CD14-positive monocyte (primary cell): ENCODE data around the gene OPA1. TPM values are rescaled to one million over a fixed set of nuclear protein-coding genes. Genes with fewer than 3 reads are reported as not detected.

Experiments
- DNase-seq, 3 donors: peaks; one replicate each; pipeline ENCODE4 v3.0.0-alpha.2; 2011 to 2022
- H2AFZ ChIP-seq: 2 replicates; pipeline ENCODE4 v1.6.0; 2012; ENCODE audit warnings: mild to moderate bottlenecking, low read depth, low read length, inconsistent platforms; ENCODE audit not compliant: insufficient read depth, poor library complexity, severe bottlenecking
- H3K27ac ChIP-seq, 2 donors: 1 replicate in 1 of 2; 2 replicates in 1 of 2; pipeline ENCODE4 v1.5.1; 2012 to 2013; ENCODE audit warnings: low read length in 2 of 2, control low read depth in 1 of 2, inconsistent platforms in 1 of 2, low read depth in 1 of 2, mild to moderate bottlenecking in 1 of 2
- H3K27me3 ChIP-seq, 2 donors: one replicate each; pipeline versions ENCODE4 v1.6.0 to v1.6.1; 2011 to 2013; ENCODE audit warnings: low read length in 2 of 2; ENCODE audit not compliant: control insufficient read depth in 2 of 2, insufficient read depth in 2 of 2
- H3K36me3 ChIP-seq, 2 donors: replicated peaks in 1 of 2; 1 replicate in 1 of 2; 2 replicates in 1 of 2; pipeline versions ENCODE4 v1.5.1 to v1.6.1; 2012 to 2013; ENCODE audit warnings: low read length in 2 of 2, control low read depth in 1 of 2, inconsistent platforms in 1 of 2, mild to moderate bottlenecking in 1 of 2; ENCODE audit not compliant: insufficient read depth in 2 of 2, control insufficient read depth in 1 of 2
- H3K4me1 ChIP-seq, 2 donors: 1 replicate in 1 of 2; 2 replicates in 1 of 2; pipeline versions ENCODE4 v1.5.1 to v1.6.1; 2012 to 2013; ENCODE audit warnings: low read length in 2 of 2, control low read depth in 1 of 2, inconsistent platforms in 1 of 2, mild to moderate bottlenecking in 1 of 2, moderate library complexity in 1 of 2; ENCODE audit not compliant: insufficient read depth in 2 of 2, control insufficient read depth in 1 of 2
- H3K4me2 ChIP-seq: replicated peaks from 2 replicates; pipeline ENCODE3; 2012; ENCODE audit warnings: low read length, moderate library complexity, mild to moderate bottlenecking; ENCODE audit not compliant: poor library complexity, severe bottlenecking; ENCODE audit errors: extremely low read depth
- H3K4me3 ChIP-seq, 3 experiments: fragments of 200-600 bp in 1 of 3; sonication (generic) in 1 of 3; replicated peaks in 1 of 3; 1 replicate in 2 of 3; 2 replicates in 1 of 3; pipeline ENCODE4 v1.5.1; 2011 to 2013; ENCODE audit warnings: low read length in 3 of 3, mild to moderate bottlenecking in 3 of 3, control low read depth in 2 of 3, low read depth in 2 of 3, inconsistent platforms in 1 of 3, moderate library complexity in 1 of 3
- H3K79me2 ChIP-seq: 2 replicates; pipeline ENCODE4 v1.6.0; 2012; ENCODE audit warnings: mild to moderate bottlenecking, control low read depth, inconsistent platforms, low read length, moderate library complexity; ENCODE audit not compliant: insufficient read depth
- H3K9ac ChIP-seq: 2 replicates; pipeline ENCODE4 v1.6.0; 2017; ENCODE audit warnings: low read length, mild to moderate bottlenecking; ENCODE audit not compliant: insufficient read depth, poor library complexity, severe bottlenecking
- H3K9me3 ChIP-seq, 2 donors: replicated peaks in 1 of 2; 1 replicate in 1 of 2; 2 replicates in 1 of 2; pipeline versions ENCODE4 v1.5.1 to v1.6.1; 2012 to 2013; ENCODE audit warnings: low read length in 2 of 2, control low read depth in 1 of 2; ENCODE audit not compliant: control insufficient read depth in 1 of 2, insufficient read depth in 1 of 2
- H4K20me1 ChIP-seq: 2 replicates; pipeline ENCODE4 v1.6.0; 2012; ENCODE audit warnings: mild to moderate bottlenecking, low read length, control low read depth, moderate library complexity; ENCODE audit not compliant: insufficient read depth
- H3K27ac Mint-ChIP-seq, 7 donors: one replicate each; pipeline ENCODE4 v1.8.0; 2020; ENCODE audit warnings: mild to moderate bottlenecking in 7 of 7, mixed read lengths in 7 of 7, moderate library complexity in 6 of 7, inconsistent platforms in 2 of 7
- H3K27me3 Mint-ChIP-seq, 3 donors: one replicate each; pipeline ENCODE4 v1.8.0; 2021 to 2022; ENCODE audit warnings: low read depth in 3 of 3, mild to moderate bottlenecking in 3 of 3, mixed read lengths in 3 of 3, moderate library complexity in 3 of 3, inconsistent platforms in 1 of 3
- H3K36me3 Mint-ChIP-seq, 2 donors: one replicate each; pipeline ENCODE4 v1.8.0; 2020; ENCODE audit warnings: mixed read lengths in 2 of 2, inconsistent platforms in 1 of 2, mild to moderate bottlenecking in 1 of 2
- H3K4me1 Mint-ChIP-seq: one replicate; pipeline ENCODE4 v1.8.0; 2020; ENCODE audit warnings: mild to moderate bottlenecking, mixed read lengths
- H3K4me3 Mint-ChIP-seq, 2 donors: one replicate each; pipeline ENCODE4 v1.8.0; 2020; ENCODE audit warnings: mild to moderate bottlenecking in 2 of 2, mixed read lengths in 2 of 2, moderate library complexity in 1 of 2
- H3K9me3 Mint-ChIP-seq, 7 donors: one replicate each; pipeline ENCODE4 v1.8.0; 2020 to 2022; ENCODE audit warnings: mixed read lengths in 7 of 7, mild to moderate bottlenecking in 6 of 7, moderate library complexity in 6 of 7, inconsistent platforms in 2 of 7
- WGBS: methylation state at CpG from one replicate; pipeline ENCODE4 v1.1.5; 2013; ENCODE audit warnings: missing lambda C conversion rate; ENCODE audit not compliant: insufficient coverage; 5-methylcytosine and 5-hydroxymethylcytosine counted together
- intact Hi-C, 2 donors: fragments of 100-400 bp; cut with micrococcal nuclease; formaldehyde crosslinking; loops; one replicate each; pipeline versions ENCODE4 v1.15.0 to v1.15.1; 2023
- polyA plus RNA-seq, 3 donors: library from polyadenylated mRNA; depleted of rRNA in 1 of 3; unstranded in 2 of 3; stranded (reverse) in 1 of 3; fragments of 300-500 nt in 2 of 3; fragments of >200 nt in 1 of 3; fragmentation: Illumina TruSeq in 2 of 3; gene quantifications; 1 replicate in 2 of 3; 2 replicates in 1 of 3; pipeline ENCODE4 v1.2.3, GENCODE V29; 2012 to 2021
- TF ChIP-seq, protein P1 (sequence below): fragments of 200-600 bp; IDR thresholded peaks from one replicate; pipeline ENCODE4 v1.8.0; 2022; ENCODE audit warnings: antibody characterized with exemption, mild to moderate bottlenecking

OPA1 gene
- polyA plus RNA-seq, 3 donors: 15.4 to 26.5 (median 18.1) TPM

DNA sequence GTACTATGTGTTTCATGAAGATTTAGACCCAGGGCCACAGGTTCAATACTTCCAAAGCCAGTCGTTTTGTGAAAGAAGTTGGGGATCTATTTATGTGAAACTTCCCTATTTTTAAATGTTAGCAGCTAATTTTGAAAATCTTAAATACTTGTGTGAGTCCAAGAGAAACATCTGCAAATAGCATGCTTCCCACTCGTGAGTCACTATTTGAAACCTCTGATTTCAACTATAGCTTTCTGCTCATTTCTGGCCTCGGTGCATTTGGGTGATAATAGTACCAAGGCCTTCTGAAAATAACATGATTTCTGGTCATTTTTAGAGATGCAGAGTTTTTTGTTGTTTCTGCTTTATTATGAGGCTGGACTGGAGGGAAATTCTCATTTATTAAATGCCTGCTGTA, 110.0 kb downstream of the OPA1 start:
- TF ChIP-seq, protein P1, sequence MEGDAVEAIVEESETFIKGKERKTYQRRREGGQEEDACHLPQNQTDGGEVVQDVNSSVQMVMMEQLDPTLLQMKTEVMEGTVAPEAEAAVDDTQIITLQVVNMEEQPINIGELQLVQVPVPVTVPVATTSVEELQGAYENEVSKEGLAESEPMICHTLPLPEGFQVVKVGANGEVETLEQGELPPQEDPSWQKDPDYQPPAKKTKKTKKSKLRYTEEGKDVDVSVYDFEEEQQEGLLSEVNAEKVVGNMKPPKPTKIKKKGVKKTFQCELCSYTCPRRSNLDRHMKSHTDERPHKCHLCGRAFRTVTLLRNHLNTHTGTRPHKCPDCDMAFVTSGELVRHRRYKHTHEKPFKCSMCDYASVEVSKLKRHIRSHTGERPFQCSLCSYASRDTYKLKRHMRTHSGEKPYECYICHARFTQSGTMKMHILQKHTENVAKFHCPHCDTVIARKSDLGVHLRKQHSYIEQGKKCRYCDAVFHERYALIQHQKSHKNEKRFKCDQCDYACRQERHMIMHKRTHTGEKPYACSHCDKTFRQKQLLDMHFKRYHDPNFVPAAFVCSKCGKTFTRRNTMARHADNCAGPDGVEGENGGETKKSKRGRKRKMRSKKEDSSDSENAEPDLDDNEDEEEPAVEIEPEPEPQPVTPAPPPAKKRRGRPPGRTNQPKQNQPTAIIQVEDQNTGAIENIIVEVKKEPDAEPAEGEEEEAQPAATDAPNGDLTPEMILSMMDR: no peak
- H3K4me3 Mint-ChIP-seq: no peak overlapping the region
- H3K27ac ChIP-seq: no peak overlapping the region

DNA sequence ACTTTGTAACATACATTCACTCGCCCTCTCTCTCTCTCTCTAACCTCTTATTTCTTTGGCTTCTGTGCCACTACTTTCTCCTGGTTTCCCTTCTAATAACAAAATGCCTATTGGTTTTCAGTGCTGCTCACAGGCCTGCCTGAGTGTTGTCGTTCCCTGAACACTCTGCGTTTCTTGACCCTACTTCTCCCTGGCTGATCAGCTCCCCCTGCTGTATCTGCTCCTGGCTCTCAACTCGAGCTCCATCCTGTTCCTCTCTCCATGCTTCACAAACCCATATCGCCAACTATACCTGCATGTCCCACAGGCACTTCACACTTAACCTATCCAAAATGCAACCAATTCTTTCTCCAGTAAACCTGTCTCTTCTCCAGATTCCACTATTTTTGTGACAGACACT, 111.4 kb downstream of the OPA1 start:
- H3K36me3 ChIP-seq: peaks cover 0 to 3% of the 10 kb centered on the region in 2 donors
- no peak overlapping the region for H3K4me3 ChIP-seq
- Mint-ChIP-seq H3K27me3 (peaks cover 3% of the 10 kb centered on the region in 3 donors), H3K4me1 (peaks cover 15% of the 10 kb centered on the region), H3K27ac (no peak overlapping the region), H3K4me3 (no peak overlapping the region), H3K36me3 (peaks cover 14% of the 10 kb centered on the region in 2 donors), H3K9me3 (no peaks in the 10 kb centered on the region)
- H3K4me1 ChIP-seq: peaks cover 3 to 10% of the 10 kb centered on the region in 2 donors
- H3K27ac ChIP-seq: no peak overlapping the region
- TF ChIP-seq, protein P1: no peak
- WGBS: 70% methylated on average over 5 of the region's 5 CpGs
- no peak for DNase-seq
- intact Hi-C loops: no loop called here
- H3K4me2 ChIP-seq: no peak overlapping the region
- H3K9ac ChIP-seq: no peak overlapping the region
- no peaks in the 10 kb centered on the region for H3K27me3 ChIP-seq
- H4K20me1 ChIP-seq: no peaks in the 10 kb centered on the region
- no peak overlapping the region for H2AFZ ChIP-seq
- no peaks in the 10 kb centered on the region for H3K79me2 ChIP-seq
- no peaks in the 10 kb centered on the region for H3K9me3 ChIP-seq

More for the DNA sequence above, 110.0 kb downstream of the OPA1 start:
- H3K27me3 Mint-ChIP-seq: peaks cover 0 to 2% (median 0%) of the 10 kb centered on the region in 3 donors
- H3K4me3 ChIP-seq: no peak overlapping the region
- no peaks in the 10 kb centered on the region for H3K79me2 ChIP-seq
- no peak for DNase-seq
- no peaks in the 10 kb centered on the region for H4K20me1 ChIP-seq
- H3K36me3 Mint-ChIP-seq: peaks cover 23 to 24% of the 10 kb centered on the region in 2 donors
- H3K4me1 Mint-ChIP-seq: peaks cover 15% of the 10 kb centered on the region
- peaks cover 3 to 10% of the 10 kb centered on the region in 2 donors for H3K4me1 ChIP-seq
- no peaks in the 10 kb centered on the region for H3K9me3 ChIP-seq
- no peak overlapping the region for H2AFZ ChIP-seq
- intact Hi-C loops: no loop called here
- WGBS: no CpG with 5 or more reads among the region's 3 CpGs
- no peak overlapping the region for H3K27ac Mint-ChIP-seq
- no peaks in the 10 kb centered on the region for H3K9me3 Mint-ChIP-seq
- no peak overlapping the region for H3K4me2 ChIP-seq
- H3K27me3 ChIP-seq: no peaks in the 10 kb centered on the region
- H3K36me3 ChIP-seq: peaks cover 0 to 16% of the 10 kb centered on the region in 2 donors
- H3K9ac ChIP-seq: no peak overlapping the region
